Coronary artery (tissue), 2 donors: ENCODE measurements around the gene TCF19.

Experiments
- DNase-seq: peaks from one replicate; pipeline ENCODE4 v3.0.0-alpha.2; 2017; ENCODE audit warnings: low spot score
- H3K27ac ChIP-seq, 2 donors: fragments of 200-600 bp; sonication (generic); one replicate each; pipeline ENCODE4 v1.5.1; 2016 to 2019
- H3K4me3 ChIP-seq: fragments of 200-600 bp; sonication (generic); 2 replicates; pipeline ENCODE4 v1.5.1; 2016; ENCODE audit warnings: mild to moderate bottlenecking, moderate library complexity
- CTCF ChIP-seq: fragments of 200-600 bp; sonication (generic); IDR thresholded peaks from one replicate; pipeline ENCODE4 v1.5.1; 2019; ENCODE audit warnings: antibody characterized with exemption

TCF19 gene

DNA sequence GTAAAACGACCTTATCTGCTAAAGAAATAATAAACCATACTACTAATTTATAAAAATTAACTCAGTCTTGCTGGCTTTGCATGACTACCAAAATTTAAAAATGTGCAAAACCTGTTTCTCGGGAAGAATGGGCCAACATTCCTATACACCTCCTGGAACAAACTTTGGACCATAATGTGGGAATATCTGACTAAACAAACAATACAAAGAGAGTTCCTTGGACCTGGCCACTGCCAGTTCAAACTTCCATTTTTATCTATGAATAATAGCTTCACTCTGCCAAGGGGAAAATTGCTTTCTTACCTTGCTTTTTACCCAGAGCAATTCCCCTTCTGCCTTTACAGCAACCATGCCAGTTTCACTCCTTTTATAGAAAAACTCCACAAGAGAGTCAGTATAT is 50.7 kb downstream of the TCF19 start:
- H3K27ac ChIP-seq: no peak overlapping the region

DNA sequence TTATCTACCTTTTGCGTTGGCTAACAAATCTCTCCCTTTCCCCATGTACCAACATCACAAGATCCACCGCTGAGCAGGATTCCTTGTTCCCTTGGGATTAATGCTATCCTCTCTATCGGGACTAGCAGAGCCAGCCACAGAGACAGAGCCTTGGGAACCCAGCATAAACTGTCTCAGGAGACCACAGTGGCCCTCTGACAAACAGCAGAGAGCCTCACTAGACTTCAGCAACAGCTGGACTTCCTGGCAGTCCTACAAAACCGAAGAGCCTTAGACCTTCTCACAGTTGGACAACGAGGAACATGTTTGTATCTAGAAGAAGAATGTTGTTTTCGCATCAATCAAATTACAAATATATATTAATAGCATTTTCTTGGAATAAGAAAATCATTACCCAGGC is 51.7 kb downstream of the TCF19 start:
- no peak for DNase-seq
- no peak overlapping the region for H3K27ac ChIP-seq
- TF ChIP-seq CTCF: no peak
- H3K4me3 ChIP-seq: no peak overlapping the region

More for the DNA sequence above, 50.7 kb downstream of the TCF19 start:
- no peak for DNase-seq
- H3K4me3 ChIP-seq: no peak overlapping the region
- no peak for TF ChIP-seq CTCF

- no peak overlapping the region for H3K27ac ChIP-seq
- no peak for DNase-seq
- no peak for TF ChIP-seq CTCF
- no peak overlapping the region for H3K4me3 ChIP-seq
These were observed 52.5 kb downstream of the TCF19 start for GRCh38 chr6:31210741-31211532.
